NCI-H2227 treated with DMSO at 0.1 percent for 48 hours (cell line): ENCODE measurements around the gene ABCC11.

Source experiments
- DNase-seq: peaks from one replicate; lab custom pipeline; 2025; lab: John Stamatoyannopoulos, UW

ABCC11 gene

DNA sequence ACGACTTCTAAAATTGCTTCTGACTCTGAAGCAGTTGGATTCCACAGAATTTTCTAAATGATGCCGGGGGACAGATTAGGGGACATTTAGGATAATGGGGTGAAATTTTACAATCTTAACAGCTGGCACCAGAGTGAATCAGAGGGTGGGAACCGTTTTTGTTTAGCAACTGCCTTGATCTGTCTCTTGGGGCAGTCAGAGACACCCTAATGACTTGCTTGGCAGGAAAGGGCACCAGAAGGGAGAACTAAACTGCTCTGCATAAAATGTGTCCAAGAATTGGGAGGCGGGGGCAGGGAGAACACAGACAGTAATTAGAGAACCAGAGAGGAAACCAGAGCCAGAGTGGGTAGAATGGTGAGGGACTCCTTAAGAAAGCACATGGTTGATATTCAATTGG lies 85.4 kb downstream of the ABCC11 start:
- DNase-seq, result no peak

DNA sequence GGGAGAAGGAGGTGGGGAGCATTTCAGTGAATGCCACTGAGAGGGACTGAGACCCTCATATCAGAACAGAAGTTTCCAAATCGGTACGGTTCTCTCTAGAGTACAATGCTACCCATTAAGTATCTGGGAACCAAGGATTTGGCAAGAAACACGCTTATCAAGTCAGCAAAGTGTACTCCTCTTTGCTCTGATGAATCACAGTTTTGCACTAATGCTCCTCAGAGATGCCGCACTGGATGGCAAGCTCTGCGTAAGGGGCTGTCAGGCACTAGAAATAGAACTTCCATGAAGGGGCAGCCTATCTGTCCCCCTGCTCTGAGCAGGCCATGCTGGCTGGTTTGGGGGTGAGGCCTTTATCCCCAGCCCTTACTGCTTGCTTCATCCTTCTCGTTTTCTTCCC lies 86.8 kb downstream of the ABCC11 start:
- DNase-seq, result no peak

DNA sequence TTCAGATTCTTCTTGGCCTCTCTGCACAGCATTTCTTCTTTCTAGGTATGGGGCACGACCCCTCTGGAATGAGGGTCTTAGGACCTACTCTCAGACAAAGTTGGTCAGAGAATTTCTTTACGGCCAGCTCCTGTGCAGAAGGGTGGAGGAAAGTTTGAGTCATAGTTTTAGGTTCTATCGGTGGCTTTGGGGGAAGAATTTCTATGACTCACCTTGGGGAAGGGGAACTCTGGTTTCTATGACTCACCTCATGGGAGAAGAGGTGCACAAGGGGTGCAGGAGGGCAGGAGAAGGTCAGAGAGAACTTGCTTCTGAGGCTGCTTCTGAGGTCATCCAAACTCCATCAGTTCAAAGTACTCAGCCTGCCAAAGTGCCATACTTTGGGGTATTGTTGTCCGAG lies 89.0 kb downstream of the ABCC11 start:
- DNase-seq, result no peak

DNA sequence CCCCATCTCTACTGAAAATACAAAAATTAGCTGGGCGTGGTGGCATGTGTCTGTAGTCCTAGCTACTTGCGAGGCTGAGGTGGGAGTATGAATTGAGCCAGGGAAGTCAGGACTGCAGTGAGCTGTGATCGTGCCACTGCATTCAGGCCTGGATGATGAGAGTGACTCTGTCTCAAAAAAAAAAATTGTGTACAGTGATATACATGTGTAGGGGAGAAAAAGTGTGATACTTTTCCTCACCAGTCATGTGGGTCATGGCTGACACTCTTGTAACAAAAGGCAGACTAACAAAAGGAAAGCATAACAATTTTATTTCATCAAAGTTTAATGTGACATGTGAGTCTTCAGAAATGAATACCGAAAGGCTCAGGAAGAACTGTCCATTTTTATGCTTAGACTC lies 89.5 kb downstream of the ABCC11 start:
- DNase-seq, result no peak

DNA sequence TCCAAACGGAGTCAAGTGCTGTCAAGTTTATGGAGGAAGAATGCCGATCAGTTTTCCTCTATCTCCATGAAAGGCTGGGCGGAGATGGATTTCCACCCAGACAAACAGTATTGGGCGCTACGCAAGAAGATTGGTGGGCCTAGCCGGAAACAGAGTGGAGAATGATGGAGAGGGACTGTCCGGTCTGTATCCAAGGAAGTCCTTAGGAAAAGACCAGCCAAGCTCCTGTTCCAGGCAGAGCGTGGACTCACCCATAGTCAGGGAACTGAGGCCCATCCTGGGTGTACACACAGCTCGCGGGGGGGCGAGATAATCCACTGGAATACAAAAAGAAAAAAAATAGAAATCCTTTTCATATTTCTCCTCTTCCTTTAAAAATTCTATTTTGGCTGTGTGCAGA lies 90.0 kb downstream of the ABCC11 start:
- no peak for DNase-seq

DNA sequence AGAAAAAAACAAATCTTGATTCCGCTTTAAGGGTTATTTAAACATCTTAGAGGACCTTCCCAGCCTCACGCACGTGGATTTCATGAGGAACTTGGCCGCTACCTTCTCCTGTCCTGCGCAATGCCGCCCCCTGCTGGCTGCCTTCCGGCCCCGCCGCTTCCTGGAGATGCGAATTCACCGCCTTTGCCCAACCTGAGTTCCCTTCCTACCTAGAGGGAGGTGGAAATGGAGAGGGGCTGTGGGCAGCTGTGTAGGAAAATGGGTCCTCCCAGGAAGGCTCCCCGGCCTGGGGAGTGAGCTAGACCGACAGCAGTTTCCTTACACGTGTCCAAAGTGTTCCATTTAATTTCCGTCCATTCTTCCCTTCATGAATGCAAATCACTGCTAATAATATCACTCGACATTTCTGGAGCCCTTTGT lies 90.5 kb downstream of the ABCC11 start:
- no peak for DNase-seq

DNA sequence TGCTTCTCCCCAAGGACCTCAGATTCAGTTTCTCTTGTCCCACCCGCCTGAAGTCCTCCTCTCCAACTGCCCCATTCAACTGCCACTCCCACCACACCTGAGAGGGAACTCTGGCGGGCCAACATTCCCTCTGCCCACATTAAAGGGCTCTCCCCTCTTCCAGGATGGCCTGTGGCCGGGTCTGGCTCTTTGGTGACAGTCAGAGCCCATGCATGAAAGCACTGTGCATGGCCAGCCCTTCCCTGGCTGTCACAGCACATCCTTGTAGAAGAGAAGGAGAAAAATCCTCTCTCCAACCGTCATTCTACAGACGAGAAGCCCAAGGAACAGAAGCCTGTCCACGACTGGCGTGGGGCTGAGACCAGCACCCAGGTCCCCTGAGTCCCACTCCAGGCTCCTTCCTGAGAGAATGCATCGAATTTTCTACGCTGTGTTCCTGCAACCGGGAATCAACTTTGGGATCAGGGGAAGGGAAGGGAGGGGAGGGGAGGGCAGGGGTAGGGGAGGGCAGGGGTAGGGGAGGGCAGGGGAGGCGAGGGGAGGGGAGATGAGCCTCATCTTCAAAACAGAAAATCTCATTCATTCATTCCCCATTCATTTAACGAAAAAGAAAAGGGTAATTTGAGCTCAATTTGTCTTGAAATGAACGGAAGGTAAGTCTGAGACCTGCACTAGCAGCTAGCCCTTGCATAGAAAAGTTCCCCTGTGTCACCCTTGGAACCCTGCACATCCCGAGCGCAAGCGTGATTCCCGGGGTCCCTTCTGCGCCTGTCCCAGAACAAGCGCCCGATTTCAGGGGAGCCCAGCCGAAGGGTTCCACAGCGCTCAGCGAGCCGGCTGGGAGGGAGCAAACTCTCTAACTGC lies 91.2 kb downstream of the ABCC11 start, which contains the start of gene ABCC12:
ABCC12 (minus strand) TSS at position 68 of the 864 bp plus-strand sequence. CDS start 9,569 bp downstream, outside the sequence.
- no peak for DNase-seq

DNA sequence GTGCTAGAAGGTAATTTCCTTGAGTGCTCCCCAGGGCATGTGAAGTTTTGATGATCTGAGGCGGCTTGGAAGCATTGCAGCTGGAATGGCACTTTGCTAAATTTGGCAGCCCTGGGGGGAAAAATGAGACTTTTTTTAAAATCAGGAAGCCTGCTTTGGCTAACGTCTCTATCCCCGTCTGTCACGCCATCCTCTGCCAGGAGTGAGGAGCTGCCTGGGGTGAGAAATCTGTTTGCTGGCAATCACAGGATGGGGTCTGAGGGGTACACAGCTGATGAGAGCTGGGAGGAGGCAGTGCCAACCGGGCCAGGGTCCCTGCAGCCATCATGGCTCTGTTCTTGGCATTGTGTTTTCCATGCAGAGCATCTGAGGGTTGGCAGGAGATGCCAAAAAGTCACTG lies 93.6 kb downstream of the ABCC11 start:
- DNase-seq, result no peak

DNA sequence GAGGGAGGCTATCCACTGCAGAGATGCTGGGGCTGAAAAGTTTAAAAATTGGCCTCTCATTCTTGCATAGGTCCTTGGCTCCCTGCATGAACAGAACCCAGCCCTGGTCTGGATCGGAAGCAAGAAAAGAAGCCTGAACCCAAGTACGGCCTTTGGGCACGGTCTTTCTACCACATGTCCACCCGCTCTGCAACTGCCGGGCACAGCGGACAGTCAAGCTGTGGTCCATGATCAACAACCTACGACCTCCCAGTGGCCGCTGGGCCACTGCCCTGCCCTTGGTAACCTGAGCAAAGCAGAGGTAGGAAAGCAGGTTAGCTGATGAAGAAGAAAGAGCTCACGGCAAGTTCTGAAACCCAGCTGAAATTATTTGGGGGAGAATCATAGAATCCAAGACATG lies 95.1 kb downstream of the ABCC11 start:
- no peak for DNase-seq

DNA sequence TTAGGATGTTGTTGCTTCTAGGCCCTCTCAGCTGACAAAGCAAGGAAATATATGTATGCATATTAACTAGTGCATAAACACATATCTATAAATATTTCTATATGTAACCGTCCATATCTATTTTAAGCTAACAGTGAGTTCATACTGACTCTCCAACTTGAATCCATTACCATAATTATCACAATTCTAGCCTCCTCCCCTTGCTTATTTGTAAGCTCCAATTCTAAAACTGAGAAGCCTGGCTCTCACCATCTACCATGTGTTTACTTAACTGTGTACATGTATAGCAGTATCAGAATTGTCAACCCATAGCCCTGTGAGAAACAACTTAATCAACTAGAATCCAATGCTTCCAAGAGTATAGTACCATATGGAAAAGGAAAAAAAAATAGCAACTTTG lies 96.6 kb downstream of the ABCC11 start:
- no peak for DNase-seq

DNA sequence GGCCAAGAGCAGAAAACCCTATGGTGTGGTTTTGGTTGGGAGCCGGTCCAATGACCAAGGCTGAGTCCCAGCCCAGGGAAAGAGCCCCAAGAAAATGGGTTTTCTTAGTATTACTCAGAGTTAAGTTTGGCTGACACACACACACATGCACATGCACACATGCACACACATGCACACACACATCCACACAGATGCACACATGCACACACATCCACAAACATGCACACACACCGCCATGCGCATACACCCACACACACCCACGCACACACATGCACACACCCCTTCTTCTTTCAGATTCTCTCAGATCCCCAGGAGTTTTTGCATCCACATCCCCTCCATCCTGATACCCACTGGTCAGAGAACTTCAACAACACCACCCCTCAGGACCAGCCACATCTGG lies 100.6 kb downstream of the ABCC11 start:
- no peak for DNase-seq

DNA sequence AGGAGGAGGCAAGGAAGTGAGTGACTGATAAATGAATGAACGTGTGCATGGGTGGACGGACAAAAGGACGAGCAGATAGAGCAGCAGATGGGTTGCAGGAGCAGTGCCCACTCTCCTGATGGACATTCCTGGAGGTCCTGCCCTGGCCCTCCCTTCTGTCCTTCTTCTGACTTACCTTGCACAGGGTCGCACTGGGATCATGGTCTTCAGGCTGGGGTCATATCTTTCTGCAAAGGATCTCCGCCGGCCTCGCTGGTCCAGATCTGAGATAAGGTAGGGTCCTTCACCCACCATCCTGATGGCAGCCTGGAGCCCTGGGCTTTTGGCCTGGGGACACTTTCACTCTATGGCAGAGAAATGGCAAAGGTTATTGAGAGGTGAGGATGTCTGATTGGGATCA lies 101.2 kb downstream of the ABCC11 start:
- DNase-seq, result no peak

DNA sequence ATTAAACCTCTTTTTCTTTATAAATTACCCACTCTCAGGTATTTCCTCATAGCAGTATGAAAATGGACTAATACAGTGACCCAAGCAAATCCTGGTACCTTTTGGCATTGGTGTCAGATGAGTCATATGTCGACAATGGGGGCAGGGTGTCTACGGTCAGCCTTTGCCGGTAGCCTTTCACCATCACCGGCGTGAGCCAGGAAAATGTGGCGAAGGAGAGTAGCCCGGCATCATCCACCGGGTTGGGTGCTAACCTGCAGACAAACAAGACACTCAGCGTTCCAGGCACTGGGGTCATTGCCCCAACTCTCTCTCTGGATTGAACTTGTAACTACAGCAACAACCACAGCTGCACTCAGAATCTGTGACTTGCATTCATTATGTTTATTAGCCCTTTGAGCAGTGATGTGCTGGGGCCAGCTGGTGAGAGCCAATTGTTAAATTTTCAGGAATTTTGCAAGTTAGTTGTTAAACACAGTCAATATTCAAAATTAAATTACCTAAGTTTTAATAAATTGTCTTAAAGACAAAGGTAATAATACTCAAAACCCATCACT lies 103.4 kb downstream of the ABCC11 start:
- no peak for DNase-seq

DNA sequence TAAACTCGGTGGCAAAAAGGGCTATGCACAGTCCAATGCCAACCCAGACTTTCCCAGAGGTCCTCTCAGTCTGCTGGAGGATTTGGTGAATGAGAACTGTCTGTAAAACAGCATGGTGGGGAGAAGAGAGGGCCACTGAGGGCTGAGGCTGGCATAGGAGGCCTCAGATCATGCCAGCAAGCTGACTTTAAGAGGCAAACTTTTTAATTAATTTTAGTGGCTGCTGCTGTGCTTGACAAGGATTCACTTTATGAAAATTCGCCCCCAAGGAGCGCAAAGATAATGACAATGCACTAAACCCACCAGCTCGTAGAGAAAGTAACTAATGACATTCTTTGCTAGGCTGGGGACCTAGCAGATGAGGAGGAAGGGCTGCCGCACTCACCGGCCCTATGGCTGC lies 106.5 kb downstream of the ABCC11 start:
- no peak for DNase-seq

DNA sequence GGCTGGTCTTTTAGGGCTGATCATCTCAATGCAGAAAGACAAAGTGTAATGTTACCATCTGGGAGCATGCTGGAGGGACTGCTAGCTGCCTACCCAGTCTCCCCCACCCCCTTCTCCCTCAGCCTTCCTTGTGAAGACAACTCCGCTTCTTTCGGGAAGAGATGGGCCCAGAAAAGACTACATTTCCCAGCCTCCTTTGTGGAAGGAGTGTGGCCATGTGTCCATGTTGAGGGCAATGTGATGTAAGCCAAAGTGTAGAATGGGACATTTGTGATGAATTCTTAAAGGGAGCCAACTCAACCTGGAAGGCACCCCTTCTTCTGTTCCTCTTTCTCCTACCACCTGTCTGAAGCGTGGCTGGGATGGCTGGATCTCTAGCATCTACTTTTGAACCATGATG lies 107.8 kb downstream of the ABCC11 start:
- no peak for DNase-seq

DNA sequence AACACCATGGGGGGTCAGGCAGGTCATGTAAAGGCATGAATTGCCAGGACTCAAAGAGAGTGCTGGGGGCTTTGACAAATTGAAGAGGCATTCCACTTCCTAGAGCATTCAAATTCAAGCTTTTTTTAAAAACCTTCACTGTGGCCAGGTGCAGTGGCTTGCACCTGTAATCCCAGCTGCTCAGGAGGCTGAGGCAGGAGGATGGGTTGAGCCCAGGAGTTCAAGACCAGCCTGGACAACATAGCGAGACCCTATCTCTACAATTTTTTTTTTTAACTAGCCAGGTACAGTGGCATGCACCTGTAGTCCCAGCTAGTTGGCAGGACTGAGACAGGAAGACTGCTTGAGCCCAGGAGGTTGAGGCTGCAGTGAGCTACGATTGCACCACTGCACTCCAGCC lies 108.8 kb downstream of the ABCC11 start:
- no peak for DNase-seq

DNA sequence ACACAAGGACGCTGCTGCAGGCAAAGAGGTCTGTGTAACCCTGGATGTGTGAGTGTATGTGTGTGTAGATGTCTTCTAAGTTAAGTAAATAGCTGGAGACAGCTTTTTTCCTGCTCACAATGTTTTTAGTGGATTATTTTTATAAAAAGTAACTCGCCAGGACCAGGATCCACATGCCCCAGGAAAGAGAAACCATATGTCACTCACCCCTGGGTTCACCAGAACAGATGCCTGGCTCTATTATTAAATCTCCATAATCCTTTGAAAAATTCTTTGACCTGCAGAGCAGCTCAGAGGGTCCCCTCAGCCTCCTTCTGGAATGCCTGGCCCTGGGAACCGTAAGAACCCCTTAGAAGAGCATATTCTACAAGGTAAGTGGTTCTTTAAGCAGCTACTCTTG lies 109.5 kb downstream of the ABCC11 start:
- no peak for DNase-seq

DNA sequence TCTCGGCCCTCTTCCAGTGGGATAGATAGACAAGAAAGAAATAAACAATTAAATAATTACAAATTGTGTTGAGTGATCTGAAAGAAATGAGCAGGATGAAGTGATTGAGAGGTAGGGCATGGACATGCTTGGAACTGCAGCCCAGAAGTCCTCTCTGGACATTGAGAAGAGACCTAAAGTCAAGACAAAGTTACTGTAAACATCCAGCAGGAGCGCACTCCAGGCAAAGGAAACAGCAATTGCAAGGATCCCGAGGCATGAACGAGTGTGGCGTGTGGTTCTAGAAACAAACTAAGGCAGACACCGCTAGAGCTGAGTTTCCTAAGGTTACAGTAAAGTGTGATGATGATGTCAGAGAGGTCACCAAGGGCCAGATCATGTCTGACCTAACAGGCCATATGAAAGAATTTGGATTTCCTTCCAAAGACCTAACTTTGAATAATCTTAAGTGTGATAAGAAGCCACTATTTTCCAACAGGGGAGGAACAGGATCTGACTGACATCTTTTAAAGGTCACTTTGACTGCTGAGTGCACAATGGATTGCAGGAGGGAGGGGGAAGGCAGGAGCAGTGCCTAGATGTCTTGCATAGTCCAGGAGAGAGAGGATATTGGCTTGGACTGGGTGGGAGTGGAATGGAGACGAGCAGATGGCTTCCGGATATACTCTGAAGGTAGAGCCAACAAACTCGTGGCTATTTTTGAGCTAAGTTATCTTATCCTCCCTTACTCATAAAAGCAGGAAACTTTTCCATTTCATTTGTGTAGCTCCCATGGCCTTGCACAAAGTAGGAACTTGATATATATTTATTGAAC lies 110.6 kb downstream of the ABCC11 start:
- no peak for DNase-seq

DNA sequence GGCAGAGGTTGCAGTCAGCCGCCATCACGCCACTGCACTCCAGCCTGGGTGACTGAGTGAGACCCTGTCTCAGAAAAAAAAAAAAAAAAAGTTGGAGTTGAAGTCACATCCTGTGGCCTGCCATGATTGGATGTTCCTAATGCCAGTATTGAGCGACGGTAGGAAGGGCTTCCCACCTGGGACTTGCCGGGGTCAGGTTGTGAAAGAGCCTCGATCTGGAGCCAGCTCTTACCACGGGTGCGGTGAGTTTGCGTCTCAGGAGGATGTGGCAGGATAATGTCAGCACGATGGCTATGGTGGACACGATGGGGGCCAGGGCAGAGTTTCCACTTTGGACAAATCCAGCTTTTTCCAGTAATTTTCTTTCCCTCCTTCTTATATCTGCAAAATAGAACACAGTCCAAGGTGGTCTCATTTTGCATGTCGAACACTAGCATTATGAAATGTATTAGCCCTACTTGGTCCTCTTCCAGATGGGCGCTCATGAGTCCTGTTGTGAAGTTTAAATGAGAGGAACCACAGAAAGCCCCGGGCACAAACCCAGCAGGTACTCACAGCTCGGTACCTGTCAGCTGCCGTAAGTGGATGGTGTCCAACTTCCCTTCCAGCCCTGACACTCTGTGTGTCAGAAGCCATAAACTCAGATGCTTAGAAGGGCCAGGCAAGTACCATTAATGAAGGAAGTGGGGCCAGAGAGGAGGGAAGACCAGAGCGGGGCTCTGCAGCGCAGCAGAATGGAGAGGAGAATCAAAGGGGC lies 113.7 kb downstream of the ABCC11 start:
- DNase-seq, result no peak

DNA sequence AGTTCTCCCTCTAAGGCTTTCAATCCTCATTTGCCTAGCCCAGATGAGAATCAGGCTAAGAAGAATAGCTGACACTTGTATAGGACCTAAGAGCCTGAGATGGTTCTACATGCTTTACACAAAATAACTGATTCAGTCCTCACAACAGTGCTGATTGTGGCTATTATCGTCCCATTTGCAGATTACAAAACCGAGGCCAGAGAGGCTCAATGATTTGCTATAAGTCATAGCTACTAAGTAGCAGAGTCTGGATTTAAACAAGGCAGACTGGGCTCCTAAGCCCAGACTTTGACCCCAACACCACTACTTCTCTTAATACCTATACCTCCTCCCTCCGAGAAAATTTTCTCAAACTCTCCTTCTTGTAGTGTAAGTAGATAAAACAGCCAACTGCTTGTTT lies 114.6 kb downstream of the ABCC11 start:
- DNase-seq, result no peak

DNA sequence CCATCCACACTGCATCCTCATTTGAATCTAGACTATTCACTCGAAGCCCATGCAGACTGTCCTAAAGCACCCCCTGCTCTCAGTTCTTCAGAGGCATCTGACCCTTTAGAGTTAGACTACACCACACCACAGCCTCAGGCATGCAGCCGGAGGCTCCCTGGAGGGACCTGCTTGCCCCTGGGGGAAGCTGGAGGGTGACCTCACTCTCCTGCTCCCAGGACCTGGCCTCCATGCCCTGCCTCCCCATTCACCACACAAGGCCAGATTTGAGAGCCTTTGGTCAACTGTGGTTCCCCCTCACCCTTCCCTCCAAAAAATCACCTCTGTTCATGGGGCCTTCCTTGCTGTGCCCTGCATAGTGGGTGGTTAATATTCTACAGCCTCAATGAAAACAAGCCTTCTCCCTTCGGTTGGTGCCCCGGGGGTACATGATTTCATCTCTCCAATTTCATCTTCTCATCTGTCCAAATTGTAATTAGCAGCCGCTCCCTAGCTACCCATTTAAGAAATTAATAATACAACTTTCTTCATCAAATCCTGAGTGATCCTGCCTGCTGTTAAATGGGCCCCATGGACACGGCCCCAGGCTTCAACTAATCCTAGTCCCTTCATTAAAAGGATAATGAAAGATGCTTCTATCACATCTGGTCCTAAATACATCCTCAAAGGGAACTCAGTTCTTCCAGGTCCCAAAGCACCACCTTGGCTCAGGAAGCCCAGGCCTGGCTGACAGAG lies 116.0 kb downstream of the ABCC11 start:
- no peak for DNase-seq
